GM18868 (cell line): Measurements from ENCODE around the gene ABCC1.
"Not testable (repeated sequence)": the region's sequence is repeated elsewhere in the genome, so short reads cannot be mapped to it uniquely, and the experiment has no call there.

Source experiments
- ATAC-seq: cut with Tn5 transposase; IDR thresholded peaks from one replicate; pipeline ENCODE4 v1.9.1; 2021; ENCODE audit warnings: mild to moderate bottlenecking, moderate library complexity; ENCODE audit not compliant: unreplicated experiment

Gene ABCC1

DNA sequence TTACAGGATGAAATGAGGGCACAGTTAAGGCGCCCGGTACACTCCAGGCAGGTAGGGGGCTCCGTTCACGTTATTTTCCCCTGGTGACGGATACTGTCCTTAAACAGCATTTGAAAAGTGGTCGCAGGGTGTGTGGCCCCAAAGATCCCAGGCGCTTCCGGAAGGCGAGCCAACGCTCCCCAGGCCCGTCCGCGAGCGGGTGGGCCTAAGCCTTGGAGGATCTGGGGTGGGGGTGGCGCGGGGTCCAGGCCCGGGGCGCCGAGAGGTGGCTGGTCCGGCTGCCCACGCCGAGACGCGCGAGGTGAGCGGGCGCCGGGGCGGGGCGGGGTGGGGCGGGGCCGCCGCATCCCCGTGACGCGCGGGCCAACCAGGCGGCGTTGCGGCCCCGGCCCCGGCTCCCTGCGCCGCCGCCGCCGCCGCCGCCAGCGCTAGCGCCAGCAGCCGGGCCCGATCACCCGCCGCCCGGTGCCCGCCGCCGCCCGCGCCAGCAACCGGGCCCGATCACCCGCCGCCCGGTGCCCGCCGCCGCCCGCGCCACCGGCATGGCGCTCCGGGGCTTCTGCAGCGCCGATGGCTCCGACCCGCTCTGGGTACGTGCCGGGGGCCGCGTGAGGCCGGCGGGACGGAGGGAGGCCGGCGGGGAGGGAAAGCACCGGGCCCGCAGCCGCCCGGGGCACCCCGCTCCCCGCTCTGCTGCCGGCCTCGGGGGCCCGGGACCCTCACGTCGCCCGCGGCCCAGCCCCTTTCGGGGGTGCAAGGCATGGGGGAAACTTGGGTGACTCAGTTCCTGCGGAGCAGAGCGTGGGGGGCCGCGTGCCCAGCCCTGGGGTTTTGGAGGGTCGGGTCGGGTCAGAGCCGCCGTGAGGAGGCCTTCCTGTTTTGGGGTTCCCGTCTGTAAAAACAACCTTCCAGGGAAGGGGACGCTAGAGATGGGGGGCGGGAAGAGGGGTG lies at the start of gene ABCC1:
Gene ABCC1 (plus strand): TSS at position 407 of the 951 bp plus-strand sequence. CDS start 136 bp downstream, at position 543.
- peak; percentile 60 for ATAC-seq

DNA sequence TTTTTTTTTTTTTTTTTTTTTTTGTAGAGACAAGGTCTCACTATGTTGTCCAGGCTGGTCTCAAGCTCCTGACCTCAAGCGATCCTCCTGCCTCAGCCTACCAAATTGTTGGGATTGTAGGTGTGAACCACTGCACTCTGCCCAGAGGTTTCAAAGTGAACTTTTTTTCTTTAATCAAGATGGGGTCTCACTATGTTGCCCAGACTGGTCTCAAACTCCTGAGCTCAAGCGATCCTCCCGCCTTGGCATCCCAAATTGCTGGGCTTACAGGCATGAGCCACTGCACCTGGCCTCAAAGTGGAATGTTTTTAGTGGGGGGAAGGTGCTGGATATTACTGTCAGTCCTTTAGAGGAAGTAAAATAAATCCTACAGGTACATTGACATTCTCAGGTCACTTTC lies 49.1 kb upstream of the ABCC1 start:
- no peak for ATAC-seq

DNA sequence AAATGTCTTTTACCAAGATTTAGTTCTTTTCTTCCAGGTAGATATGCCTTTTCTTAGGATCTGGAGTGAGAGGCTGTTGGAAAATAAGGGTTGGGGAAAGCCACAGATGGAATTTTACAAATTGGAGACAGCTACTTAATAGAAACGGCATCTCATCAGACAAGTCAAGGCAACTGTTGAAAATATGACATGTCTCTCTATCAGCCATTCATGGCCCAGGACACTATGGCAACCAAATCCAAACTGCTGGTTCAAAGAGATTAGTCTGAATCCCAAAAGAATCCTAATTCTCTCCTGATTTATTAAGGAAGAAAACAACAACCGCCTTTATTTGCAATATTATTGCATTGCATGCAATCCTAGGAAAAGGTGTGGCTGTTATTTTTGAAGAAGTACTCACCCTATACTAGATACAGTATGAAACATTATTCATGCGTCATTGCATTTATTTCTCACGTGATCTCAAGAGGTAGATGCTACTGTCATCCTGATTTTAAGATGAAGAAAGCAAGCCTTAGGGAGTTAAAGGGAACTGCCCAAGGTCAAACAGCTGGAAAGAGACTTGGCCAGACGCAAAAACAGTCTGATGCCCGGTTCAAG lies 48.4 kb upstream of the ABCC1 start:
- no peak for ATAC-seq

DNA sequence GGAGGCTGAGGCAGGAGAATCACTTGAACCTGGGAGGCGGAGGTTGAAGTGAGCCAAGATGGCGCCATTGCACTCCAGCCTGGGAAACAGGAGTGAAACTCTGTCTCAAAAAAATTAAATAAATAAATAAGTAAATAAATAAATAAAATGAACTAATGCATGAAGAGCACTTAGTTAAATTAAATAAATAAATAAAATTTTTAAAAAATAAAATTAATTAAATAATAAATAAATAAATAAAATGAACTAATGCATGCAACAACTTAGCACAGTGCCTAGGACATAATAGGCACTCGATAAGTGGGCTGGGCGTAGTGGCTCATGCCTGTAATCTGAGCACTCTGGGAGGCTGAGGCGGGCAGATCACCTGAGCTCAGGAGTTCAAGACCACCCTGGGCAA lies 45.5 kb upstream of the ABCC1 start:
- no peak for ATAC-seq

DNA sequence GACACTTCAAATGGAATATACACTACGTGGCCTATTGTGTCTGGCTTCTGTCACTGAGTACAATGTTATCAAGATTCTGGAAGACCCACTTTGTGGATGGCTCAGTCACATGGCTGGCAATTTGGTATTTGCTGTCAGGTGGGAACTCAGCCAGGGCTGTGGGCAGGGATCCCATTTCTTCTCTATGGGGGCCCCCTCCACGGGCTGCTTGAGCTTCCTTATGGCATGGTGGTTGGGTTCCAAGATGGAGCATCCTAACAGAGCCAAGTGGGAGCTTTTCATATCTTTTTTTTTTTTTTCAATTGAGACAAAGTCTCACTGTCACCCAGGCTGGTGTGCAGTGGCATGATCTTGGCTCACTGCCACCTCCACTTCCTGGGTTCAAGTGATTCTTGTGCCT lies 43.0 kb upstream of the ABCC1 start:
- ATAC-seq, result no peak

DNA sequence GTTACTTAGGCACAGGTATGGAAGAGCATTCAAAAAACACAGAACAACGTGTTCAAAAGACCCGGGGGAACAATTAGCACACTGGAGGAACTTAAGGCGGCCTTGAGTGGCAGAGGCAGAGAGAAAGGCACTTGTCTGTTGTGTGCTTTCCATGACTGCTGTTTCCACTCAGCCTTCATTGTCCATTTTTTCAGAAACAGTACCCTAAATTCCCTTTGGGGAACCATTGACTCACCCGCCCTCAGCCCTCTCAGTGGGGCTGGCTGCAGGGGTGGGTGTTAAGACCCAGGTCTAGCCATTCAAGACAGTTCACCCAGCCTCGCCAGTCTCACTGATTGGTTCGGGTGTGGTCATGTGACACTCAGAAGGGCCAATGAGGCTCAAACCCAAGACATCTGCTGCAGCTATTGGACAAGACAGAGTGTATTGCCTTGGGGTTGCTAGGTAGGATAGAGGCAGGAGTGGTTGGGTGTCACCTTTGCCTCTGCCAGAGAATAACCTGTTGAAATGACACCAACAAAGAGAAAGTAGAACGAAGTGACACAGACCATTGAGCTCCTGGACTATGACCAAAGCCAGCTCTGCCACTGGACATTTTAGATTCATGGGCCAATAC lies 41.4 kb upstream of the ABCC1 start:
- peak; percentile 99 for ATAC-seq

DNA sequence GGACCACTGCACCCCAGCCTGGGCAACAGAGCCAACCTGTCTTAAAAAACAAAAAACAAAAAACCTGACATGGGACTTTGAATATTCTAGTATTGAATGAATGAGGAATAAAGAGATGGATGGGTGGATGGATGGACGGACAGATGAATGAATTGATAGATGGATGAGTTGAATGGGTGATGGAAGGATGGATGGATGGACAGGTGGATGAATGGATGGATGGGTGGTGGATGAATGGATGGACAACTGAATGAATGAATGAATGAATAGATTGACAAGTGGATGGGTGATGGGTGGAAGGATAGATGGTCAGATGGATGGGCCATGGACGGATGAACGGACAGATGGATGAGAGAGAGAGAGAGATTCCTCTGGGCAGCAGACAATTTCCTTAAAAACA lies 38.2 kb upstream of the ABCC1 start:
- no peak for ATAC-seq

DNA sequence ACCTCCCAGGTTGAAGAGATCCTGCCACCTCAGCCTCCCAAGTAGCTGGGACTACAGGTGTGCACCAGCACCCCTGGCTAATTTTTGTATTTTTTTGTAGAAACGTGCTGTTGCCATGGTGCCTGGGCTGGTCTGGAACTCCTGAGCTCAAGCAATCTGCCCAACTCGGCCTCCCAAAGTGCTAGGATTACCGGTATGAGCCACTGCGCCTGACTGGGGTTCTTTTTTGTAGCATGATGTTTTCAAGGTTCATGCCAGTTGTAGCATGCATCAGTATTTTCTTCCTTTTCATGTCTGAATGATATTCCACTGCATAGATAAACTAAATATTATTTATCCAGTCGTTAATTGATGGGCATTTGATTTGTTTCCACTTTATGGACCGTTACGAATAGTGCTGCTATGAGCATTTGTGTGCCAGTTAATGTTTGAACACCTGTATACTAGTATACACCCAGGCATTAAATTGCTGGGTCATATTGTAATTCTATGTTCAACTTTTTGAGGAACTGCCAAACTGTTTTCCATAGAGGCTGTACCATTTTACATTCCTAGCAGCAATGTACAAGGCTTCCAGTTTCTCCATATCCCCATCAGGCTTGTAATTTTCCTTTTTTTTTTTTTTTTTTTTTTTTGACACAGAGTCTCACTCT lies 36.2 kb upstream of the ABCC1 start:
- ATAC-seq, result no peak

DNA sequence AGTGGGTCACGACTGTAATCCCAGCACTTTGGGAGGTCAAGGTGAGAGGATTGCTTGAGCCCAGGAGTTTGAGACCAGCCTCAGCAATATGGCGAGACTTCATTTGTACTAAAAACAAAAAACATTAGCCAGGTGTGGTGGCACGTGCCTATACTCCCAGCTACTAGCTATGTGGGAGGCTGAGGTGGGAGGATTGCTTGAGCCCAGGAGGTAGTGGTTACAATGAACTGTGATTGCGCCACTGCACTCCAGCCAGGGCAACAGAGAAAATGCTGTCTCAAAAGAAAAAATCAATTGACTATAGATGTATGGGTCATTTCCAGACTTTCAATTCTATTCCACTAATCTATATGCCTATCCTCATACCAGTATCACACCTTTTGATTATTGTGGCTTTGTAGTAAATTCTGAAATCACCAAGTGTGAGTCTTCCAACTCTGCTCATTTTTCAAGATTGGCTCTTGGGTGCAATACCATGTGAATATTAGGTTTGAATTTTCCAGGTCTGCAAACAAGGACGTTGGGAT lies 33.8 kb upstream of the ABCC1 start:
- no peak for ATAC-seq

DNA sequence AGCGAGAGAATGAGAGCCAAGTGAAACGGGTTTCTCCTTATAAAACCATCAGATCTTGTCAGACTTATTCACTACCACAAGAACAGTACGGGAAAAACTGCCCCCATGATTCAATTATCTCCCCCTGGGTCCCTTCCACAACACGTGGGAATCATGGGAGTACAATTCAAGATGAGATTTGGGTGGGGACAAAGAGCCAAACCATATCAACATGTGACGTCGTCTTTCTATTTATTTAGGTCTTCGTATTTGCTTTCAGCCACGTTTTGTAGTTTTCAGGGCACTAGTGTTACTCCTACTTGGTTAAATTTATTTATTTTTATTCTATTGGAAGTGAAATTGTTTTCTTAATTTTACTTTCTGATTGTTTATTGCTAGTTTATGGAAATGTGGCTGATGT lies 33.1 kb upstream of the ABCC1 start:
- ATAC-seq, result no peak

DNA sequence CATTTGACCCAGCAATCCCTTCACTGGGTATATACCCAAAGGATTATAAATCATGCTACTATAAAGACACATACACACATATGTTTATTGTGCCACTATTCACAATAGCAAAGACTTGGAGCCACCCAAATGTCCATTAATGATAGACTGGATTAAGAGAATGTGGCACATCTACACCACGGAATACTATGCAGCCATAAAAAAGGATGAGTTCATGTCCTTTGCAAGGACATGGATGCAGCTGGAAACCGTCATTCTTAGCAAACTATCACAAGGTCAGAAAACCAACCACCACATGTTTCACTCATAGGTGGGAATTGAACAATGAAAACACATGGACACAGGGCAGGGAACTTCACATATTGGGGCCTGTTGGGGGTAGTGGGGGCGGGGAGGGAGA lies 31.1 kb upstream of the ABCC1 start:
- ATAC-seq, result not testable (repeated sequence)

DNA sequence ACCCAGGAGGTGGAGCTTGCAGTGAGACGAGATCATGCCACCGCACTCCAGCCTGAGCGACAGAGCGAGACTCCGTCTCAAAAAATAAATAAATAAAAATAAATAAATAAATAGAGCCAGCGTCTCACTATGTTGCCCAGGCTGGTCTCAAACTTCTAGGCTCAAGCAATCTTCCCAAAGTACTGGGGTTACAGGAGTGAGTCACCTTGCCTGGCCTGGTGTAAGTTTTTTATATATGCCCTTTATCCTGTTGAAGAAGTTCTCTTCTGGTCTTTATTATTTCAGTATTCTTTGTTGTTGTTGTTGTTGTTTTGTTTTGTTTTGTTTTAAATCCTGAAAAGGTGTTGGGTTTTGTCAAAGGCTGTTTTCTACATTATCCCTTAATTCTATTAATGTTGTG lies 30.1 kb upstream of the ABCC1 start:
- no peak for ATAC-seq

DNA sequence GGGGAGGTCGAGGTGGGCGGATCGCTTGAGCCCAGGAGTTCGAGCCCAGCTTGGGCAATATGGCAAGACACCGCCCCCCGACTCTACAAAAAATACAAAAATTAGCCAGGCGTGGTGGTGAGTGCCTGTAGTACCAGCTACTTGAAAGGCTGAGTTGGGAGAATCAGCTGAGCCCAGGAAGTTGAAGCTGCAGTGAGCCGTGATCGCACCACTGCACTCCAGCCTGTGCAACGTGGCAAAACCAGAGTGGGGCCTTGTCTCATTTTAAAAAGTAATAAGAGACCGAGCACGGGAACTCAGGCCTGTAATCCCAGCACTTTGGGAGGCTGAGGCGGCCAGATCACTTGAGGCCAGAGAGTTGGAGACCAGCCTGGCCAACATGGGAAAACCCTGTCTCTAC lies 24.4 kb upstream of the ABCC1 start:
- ATAC-seq, result no peak

DNA sequence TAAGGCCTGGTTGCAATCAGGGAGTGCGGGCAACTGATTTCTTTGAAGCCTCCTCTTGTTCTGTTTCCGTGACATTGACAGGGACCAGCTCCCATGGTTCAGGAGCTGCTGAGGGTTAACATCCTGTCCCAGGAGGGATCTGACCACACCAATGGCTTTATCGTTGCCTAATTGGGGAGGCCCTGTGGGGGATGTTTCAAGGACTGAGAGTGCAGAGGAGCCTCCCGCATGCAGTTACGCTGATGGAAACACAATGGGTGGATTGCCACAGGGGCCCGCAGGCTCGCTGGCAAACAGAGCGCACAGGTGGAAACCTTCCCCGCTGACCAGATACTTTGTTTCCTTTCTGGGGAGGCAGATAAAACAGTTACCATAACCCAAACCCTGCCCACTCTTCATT lies 23.8 kb upstream of the ABCC1 start:
- no peak for ATAC-seq

DNA sequence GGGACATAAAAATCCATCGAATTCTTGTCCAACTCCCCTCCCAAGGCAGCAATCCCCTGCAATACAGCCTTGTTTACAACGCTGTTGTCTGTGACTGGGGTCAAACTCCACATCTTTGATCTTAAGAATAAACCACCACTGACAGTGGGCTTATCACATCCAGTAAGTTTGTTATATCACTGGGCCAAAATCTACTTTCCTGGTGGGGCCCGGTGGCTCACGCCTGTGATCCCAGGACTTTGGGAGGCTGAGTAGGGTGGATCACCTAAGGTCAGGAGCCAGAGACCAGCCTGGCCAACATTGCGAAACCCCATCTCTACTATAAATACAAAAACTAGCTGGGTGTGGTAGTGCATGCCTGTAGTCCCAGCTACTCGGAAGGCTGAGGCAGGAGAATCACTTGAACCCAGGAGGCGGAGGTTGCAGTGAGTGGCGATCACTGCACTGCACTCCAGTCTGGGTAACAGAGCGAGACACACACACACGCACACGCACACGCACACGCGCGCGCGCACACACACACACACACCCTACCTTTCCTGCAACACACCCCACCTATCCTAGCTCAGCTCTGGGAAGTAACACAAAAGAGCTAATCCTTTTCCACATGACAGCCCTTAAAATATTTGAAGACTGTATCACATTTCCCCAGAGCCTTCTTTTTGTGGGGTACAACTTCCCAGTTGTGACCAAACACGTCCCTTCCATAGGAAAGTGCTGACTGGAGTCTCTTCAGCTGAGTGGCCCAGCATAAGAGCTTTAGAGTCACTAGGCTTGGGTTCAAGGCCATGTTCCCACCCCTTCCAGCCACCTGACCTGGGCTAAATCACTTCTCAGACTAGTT lies 20.9 kb upstream of the ABCC1 start:
- ATAC-seq, result no peak

DNA sequence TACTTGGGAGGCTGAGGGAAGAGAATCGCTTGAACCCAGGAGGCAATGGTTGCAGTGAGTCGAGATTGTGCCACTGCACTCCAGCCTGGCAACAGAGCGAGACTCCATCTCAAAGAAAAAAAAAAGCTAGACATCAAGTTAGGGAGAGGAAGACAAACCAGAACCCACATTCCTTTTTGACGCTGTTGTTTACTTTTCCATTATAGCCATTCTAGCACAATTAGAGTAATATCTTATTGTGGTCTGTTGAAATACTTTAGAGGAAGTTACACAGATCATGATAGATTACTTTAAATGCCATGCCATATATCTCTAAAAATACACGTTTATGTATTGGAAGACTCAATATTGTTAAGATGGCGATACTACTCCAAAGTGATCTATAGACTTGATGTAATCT lies 16.5 kb upstream of the ABCC1 start:
- no peak for ATAC-seq

DNA sequence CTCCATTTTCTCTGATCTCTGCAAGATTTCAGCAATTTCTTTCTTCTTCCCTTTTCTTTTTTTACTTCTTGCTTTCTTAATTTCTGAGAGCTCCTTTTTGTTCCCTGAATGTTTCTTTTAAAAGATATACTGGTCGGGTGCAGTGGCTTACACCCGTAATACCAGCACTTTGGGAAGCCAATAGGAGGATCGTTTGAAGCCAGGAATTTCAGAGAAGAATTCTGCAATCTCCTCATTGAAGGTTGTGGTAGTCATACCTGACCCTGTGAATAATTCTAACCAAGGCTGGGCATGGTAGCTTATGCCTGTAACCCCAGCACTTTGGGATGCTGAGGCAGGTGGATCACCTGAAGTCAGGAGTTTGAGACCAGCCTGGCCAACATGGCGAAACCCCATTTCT lies 15.6 kb upstream of the ABCC1 start:
- ATAC-seq, result no peak

DNA sequence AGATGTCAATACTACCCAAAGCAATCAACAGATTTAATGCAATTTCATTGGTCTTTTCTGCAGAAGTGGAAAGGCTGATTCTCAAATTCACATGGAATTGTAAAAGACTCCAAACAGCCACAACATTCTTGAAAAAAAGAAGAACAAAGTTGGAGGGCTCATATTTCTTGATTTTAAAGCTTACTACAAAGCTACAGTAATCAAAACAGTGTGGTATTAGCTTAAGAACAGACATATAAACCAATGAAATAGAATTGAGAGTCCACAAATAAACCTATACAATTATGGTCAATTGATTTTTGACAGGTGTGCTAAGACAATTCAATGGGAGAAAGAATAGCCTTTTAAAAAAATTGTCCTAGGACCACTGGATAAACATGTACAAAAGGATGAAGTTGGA lies 14.4 kb upstream of the ABCC1 start:
- no peak for ATAC-seq

DNA sequence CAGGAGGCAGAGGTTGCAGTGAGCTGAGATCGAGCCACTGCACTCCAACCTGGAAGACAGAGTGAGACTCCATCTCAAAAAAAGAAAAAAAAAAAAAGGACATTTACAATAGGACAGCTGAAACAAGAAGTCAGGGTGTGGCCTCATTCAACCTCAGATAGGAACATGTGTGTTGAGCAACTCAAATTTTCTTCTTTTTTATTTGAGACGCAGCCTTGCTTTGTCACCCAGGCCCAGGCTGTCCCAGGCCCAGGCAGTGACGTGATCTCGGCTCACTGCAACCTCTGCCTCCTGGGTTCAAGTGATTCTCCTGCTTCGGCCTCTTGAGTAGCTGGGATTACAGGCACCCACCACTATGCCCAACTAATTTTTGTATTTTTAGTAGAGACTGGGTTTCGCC lies 12.6 kb upstream of the ABCC1 start:
- ATAC-seq, result not testable (repeated sequence)

DNA sequence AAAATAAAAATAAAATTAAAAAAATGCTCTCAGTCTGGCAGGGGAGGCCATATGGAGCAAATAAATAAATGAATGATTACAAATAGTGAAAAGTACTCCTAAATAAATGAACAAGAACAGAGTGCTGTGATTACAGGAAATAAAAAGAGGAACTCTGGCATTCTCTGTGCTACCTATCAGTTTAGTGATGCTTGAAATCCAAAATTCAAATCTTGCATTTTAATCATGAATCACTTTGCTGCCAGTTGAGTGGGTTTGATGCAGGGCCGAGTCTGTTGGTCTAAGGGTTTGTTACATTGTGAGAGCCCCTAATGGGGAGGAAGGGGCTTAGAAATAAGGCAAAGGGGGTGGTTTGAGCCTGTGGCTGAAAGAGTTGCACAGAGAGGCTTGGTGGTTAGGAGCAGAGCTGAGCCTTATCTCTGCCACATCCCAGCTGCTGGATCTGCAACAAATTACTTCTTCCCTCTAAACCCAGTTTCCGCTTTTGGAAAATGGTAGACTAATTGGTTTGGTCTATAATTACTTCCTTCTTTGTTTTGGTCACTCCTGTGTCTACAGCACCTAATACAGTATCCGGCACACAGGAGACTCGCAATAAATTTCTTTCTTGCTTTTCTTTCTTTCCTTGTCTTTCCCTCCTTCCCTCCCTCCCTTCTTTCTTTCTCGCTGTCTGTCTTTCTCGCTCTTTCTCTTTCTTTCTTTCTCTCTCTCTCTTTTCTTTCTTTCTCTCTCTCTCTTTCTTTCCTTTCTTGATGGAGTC lies 6.3 kb upstream of the ABCC1 start:
- no peak for ATAC-seq
